ENCODE results near the gene CDC42EP4. TPM values are rescaled to one million over a fixed set of nuclear protein-coding genes. Genes with fewer than 3 reads are reported as not detected.

Gene CDC42EP4
- total and polyA plus RNA-seq, 10 of the 15 experiments (the other 5 are each of a cell fraction or from before 2014, with no cell fraction given): 0.05 to 7.1 (median 2.7) TPM

DNA sequence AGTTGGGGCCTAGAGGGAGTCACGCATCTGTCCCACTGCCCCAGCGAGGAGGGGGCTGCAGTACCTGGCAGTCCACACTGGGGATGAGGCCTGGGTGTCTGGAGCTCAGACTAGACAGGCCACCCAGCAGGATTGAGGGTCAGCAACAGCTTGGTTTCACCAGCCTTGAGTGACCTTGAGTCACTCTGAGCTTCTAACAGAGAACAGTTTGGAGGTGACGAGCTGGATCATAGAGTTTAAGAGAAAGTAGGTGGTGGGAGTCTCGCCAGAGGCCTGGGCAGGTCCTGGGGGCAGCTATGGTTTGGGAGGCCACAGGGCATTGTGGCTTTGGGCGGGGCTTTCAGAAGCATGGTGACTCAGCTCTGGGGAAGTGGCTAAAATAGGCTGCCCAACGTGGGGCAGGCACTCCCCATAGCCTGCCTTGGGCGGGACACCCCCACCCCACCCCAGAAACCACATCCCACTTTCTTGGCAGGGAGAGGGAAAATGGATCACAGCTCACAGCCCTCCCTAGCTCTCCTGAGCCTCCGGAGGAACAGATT lies 20.5 kb downstream of the CDC42EP4 start (continued):
- TF ChIP-seq ESRRA (IDR thresholded peaks at IDR 0.05; ENCODE audit: low read length): no peak
- no peak for TF ChIP-seq YY1 (IDR thresholded peaks at IDR 0.05; ENCODE audit: low read depth, low read length)
- TF ChIP-seq, protein P1, sequence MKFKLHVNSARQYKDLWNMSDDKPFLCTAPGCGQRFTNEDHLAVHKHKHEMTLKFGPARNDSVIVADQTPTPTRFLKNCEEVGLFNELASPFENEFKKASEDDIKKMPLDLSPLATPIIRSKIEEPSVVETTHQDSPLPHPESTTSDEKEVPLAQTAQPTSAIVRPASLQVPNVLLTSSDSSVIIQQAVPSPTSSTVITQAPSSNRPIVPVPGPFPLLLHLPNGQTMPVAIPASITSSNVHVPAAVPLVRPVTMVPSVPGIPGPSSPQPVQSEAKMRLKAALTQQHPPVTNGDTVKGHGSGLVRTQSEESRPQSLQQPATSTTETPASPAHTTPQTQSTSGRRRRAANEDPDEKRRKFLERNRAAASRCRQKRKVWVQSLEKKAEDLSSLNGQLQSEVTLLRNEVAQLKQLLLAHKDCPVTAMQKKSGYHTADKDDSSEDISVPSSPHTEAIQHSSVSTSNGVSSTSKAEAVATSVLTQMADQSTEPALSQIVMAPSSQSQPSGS (IDR thresholded peaks at IDR 0.05; ENCODE audit: low read length): no peak
- TF ChIP-seq RCOR1 (conservative IDR thresholded peaks at IDR 0.05; ENCODE audit: low read depth, low read length): no peak
- no peak for TF ChIP-seq SMARCA5 (IDR thresholded peaks at IDR 0.05)
- TF ChIP-seq, protein P2, sequence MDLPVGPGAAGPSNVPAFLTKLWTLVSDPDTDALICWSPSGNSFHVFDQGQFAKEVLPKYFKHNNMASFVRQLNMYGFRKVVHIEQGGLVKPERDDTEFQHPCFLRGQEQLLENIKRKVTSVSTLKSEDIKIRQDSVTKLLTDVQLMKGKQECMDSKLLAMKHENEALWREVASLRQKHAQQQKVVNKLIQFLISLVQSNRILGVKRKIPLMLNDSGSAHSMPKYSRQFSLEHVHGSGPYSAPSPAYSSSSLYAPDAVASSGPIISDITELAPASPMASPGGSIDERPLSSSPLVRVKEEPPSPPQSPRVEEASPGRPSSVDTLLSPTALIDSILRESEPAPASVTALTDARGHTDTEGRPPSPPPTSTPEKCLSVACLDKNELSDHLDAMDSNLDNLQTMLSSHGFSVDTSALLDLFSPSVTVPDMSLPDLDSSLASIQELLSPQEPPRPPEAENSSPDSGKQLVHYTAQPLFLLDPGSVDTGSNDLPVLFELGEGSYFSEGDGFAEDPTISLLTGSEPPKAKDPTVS (IDR thresholded peaks at IDR 0.05; ENCODE audit: low read depth, low read length): no peak
- no peak for TF ChIP-seq LARP7 (IDR thresholded peaks at IDR 0.05)
- TF ChIP-seq, protein P3, sequence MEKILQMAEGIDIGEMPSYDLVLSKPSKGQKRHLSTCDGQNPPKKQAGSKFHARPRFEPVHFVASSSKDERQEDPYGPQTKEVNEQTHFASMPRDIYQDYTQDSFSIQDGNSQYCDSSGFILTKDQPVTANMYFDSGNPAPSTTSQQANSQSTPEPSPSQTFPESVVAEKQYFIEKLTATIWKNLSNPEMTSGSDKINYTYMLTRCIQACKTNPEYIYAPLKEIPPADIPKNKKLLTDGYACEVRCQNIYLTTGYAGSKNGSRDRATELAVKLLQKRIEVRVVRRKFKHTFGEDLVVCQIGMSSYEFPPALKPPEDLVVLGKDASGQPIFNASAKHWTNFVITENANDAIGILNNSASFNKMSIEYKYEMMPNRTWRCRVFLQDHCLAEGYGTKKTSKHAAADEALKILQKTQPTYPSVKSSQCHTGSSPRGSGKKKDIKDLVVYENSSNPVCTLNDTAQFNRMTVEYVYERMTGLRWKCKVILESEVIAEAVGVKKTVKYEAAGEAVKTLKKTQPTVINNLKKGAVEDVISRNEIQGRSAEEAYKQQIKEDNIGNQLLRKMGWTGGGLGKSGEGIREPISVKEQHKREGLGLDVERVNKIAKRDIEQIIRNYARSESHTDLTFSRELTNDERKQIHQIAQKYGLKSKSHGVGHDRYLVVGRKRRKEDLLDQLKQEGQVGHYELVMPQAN (conservative IDR thresholded peaks at IDR 0.05): no peak
- no peak for TF ChIP-seq POLR2AphosphoS2 (IDR thresholded peaks at IDR 0.05; ENCODE audit: low read depth, low read length)
- TF ChIP-seq ZNF217 (IDR thresholded peaks at IDR 0.05): no peak
- TF ChIP-seq POLR2AphosphoS5 (IDR thresholded peaks at IDR 0.05; ENCODE audit: low read length): no peak
- no peak for TF ChIP-seq MTA3 (IDR thresholded peaks at IDR 0.05; ENCODE audit: borderline replicate concordance, low read length)
- TF ChIP-seq, protein P4, sequence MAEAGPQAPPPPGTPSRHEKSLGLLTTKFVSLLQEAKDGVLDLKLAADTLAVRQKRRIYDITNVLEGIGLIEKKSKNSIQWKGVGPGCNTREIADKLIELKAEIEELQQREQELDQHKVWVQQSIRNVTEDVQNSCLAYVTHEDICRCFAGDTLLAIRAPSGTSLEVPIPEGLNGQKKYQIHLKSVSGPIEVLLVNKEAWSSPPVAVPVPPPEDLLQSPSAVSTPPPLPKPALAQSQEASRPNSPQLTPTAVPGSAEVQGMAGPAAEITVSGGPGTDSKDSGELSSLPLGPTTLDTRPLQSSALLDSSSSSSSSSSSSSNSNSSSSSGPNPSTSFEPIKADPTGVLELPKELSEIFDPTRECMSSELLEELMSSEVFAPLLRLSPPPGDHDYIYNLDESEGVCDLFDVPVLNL (IDR thresholded peaks at IDR 0.05; ENCODE audit: low read depth, low read length): no peak
- TF ChIP-seq TCF7 (IDR thresholded peaks at IDR 0.05; ENCODE audit: borderline replicate concordance): no peak
- peak; percentile 58; the same call in 1 of the 2 replicates for TF ChIP-seq CBFB (IDR thresholded peaks at IDR 0.05; ENCODE audit: low read depth)
- TF ChIP-seq SREBF1 (IDR thresholded peaks at IDR 0.05; ENCODE audit: low read length): no peak
- TF ChIP-seq, protein P5, sequence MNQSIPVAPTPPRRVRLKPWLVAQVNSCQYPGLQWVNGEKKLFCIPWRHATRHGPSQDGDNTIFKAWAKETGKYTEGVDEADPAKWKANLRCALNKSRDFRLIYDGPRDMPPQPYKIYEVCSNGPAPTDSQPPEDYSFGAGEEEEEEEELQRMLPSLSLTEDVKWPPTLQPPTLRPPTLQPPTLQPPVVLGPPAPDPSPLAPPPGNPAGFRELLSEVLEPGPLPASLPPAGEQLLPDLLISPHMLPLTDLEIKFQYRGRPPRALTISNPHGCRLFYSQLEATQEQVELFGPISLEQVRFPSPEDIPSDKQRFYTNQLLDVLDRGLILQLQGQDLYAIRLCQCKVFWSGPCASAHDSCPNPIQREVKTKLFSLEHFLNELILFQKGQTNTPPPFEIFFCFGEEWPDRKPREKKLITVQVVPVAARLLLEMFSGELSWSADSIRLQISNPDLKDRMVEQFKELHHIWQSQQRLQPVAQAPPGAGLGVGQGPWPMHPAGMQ (IDR thresholded peaks at IDR 0.05; ENCODE audit: borderline replicate concordance): no peak
- TF ChIP-seq RBBP5 (conservative IDR thresholded peaks at IDR 0.05): no peak
- TF ChIP-seq TCF3 (IDR thresholded peaks at IDR 0.05; ENCODE audit: borderline replicate concordance, insufficient read depth, low read depth, low read length): no peak
- TF ChIP-seq IKZF1 (conservative IDR thresholded peaks at IDR 0.05): peak; percentile 81
- no peak for TF ChIP-seq JUND (IDR thresholded peaks at IDR 0.05; ENCODE audit: low read depth, low read length)
- no peak for TF ChIP-seq CHD4 (IDR thresholded peaks at IDR 0.05)
- TF ChIP-seq FOS (IDR thresholded peaks at IDR 0.05; ENCODE audit: borderline replicate concordance, extremely low read depth, insufficient read length): no peak

Measured in GM12878 (cell line).